Measurements from ENCODE around the gene OR51S1. TPM values are rescaled to one million over a fixed set of nuclear protein-coding genes. Genes with fewer than 3 reads are reported as not detected.

Gene OR51S1
- not detected for polyA plus RNA-seq (2012; ENCODE audit: low read depth, missing spikeins)

- no peak for TF ChIP-seq PAX5 (IDR thresholded peaks at IDR 0.05; ENCODE audit: insufficient read depth, low read length, severe bottlenecking)
- TF ChIP-seq POLR2A (IDR thresholded peaks at IDR 0.05; ENCODE audit: low read depth, low read length) = no peak
- no peak for TF ChIP-seq TAF1 (IDR thresholded peaks at IDR 0.05; ENCODE audit: low read depth, low read length)
- no peak for TF ChIP-seq SPI1 (IDR thresholded peaks at IDR 0.05; ENCODE audit: low read depth, low read length)
- TF ChIP-seq POU2F2 (IDR thresholded peaks at IDR 0.05; ENCODE audit: low read depth, low read length) = no peak
- no peak for TF ChIP-seq POLR2AphosphoS5 (IDR thresholded peaks at IDR 0.05; ENCODE audit: low read depth, low read length)
- FAIRE-seq = no peak
- DNase-seq (ENCODE audit: insufficient read length, low spot score) = no peak
Measured at GRCh38 chr11:4848908-4849532, at the start of gene OR51S1. TSS of gene OR51S1 (minus strand) at chr11:4849208. CDS start at chr11:4849208, 0 bp downstream.

GRCh38 chr11:4891996-4892640 lies 43.1 kb upstream of the OR51S1 start:
- FAIRE-seq (no peak), DNase-seq (ENCODE audit: insufficient read length, low spot score) (no peak)
- TF ChIP-seq POU2F2 (IDR thresholded peaks at IDR 0.05; ENCODE audit: low read depth, low read length) = no peak
- no peak for TF ChIP-seq PAX5 (IDR thresholded peaks at IDR 0.05; ENCODE audit: insufficient read depth, low read length, severe bottlenecking)
- TF ChIP-seq TAF1 (IDR thresholded peaks at IDR 0.05; ENCODE audit: low read depth, low read length) = no peak
- TF ChIP-seq SPI1 (IDR thresholded peaks at IDR 0.05; ENCODE audit: low read depth, low read length) = no peak
- no peak for TF ChIP-seq POLR2AphosphoS5 (IDR thresholded peaks at IDR 0.05; ENCODE audit: low read depth, low read length)
- TF ChIP-seq POLR2A (IDR thresholded peaks at IDR 0.05; ENCODE audit: low read depth, low read length) = no peak

GRCh38 chr11:4890279-4890678 lies 41.3 kb upstream of the OR51S1 start:
- FAIRE-seq (no peak), DNase-seq (ENCODE audit: insufficient read length, low spot score) (no peak)
- TF ChIP-seq POU2F2 (IDR thresholded peaks at IDR 0.05; ENCODE audit: low read depth, low read length) = no peak
- TF ChIP-seq PAX5 (IDR thresholded peaks at IDR 0.05; ENCODE audit: insufficient read depth, low read length, severe bottlenecking) = no peak
- TF ChIP-seq TAF1 (IDR thresholded peaks at IDR 0.05; ENCODE audit: low read depth, low read length) = no peak
- no peak for TF ChIP-seq SPI1 (IDR thresholded peaks at IDR 0.05; ENCODE audit: low read depth, low read length)
- no peak for TF ChIP-seq POLR2AphosphoS5 (IDR thresholded peaks at IDR 0.05; ENCODE audit: low read depth, low read length)
- no peak for TF ChIP-seq POLR2A (IDR thresholded peaks at IDR 0.05; ENCODE audit: low read depth, low read length)

- no peak for TF ChIP-seq POU2F2 (IDR thresholded peaks at IDR 0.05; ENCODE audit: low read depth, low read length)
- DNase-seq (ENCODE audit: insufficient read length, low spot score) (no peak), FAIRE-seq (no peak)
Measured at GRCh38 chr11:4887591-4887990, 38.6 kb upstream of the OR51S1 start.

GRCh38 chr11:4886186-4886585 lies 37.2 kb upstream of the OR51S1 start:
- FAIRE-seq (no peak), DNase-seq (ENCODE audit: insufficient read length, low spot score) (no peak)
- TF ChIP-seq PAX5 (IDR thresholded peaks at IDR 0.05; ENCODE audit: insufficient read depth, low read length, severe bottlenecking) = no peak
- no peak for TF ChIP-seq SPI1 (IDR thresholded peaks at IDR 0.05; ENCODE audit: low read depth, low read length)
- no peak for TF ChIP-seq POU2F2 (IDR thresholded peaks at IDR 0.05; ENCODE audit: low read depth, low read length)
- TF ChIP-seq POLR2A (IDR thresholded peaks at IDR 0.05; ENCODE audit: low read depth, low read length) = no peak
- no peak for TF ChIP-seq TAF1 (IDR thresholded peaks at IDR 0.05; ENCODE audit: low read depth, low read length)

GRCh38 chr11:4884361-4884760 lies 35.4 kb upstream of the OR51S1 start:
- FAIRE-seq (no peak), DNase-seq (ENCODE audit: insufficient read length, low spot score) (no peak)
- TF ChIP-seq TAF1 (IDR thresholded peaks at IDR 0.05; ENCODE audit: low read depth, low read length) (no peak), SPI1 (IDR thresholded peaks at IDR 0.05; ENCODE audit: low read depth, low read length) (no peak), PAX5 (IDR thresholded peaks at IDR 0.05; ENCODE audit: insufficient read depth, low read length, severe bottlenecking) (no peak), POLR2A (IDR thresholded peaks at IDR 0.05; ENCODE audit: low read depth, low read length) (no peak), POU2F2 (IDR thresholded peaks at IDR 0.05; ENCODE audit: low read depth, low read length) (no peak), POLR2AphosphoS5 (IDR thresholded peaks at IDR 0.05; ENCODE audit: low read depth, low read length) (no peak)

GRCh38 chr11:4882543-4882942 lies 33.5 kb upstream of the OR51S1 start:
- no peak for TF ChIP-seq PAX5 (IDR thresholded peaks at IDR 0.05; ENCODE audit: insufficient read depth, low read length, severe bottlenecking)
- TF ChIP-seq POU2F2 (IDR thresholded peaks at IDR 0.05; ENCODE audit: low read depth, low read length) = no peak
- no peak for TF ChIP-seq POLR2AphosphoS5 (IDR thresholded peaks at IDR 0.05; ENCODE audit: low read depth, low read length)
- TF ChIP-seq POLR2A (IDR thresholded peaks at IDR 0.05; ENCODE audit: low read depth, low read length) = no peak
- no peak for TF ChIP-seq TAF1 (IDR thresholded peaks at IDR 0.05; ENCODE audit: low read depth, low read length)
- TF ChIP-seq SPI1 (IDR thresholded peaks at IDR 0.05; ENCODE audit: low read depth, low read length) = no peak
- no peak for DNase-seq (ENCODE audit: insufficient read length, low spot score)
- FAIRE-seq = no peak

GRCh38 chr11:4881860-4882500 lies 33.0 kb upstream of the OR51S1 start, which contains the start of gene OR51T1:
TSS of gene OR51T1 (plus strand) at chr11:4881900. CDS start at chr11:4881900, 0 bp downstream.
- FAIRE-seq (no peak), DNase-seq (ENCODE audit: insufficient read length, low spot score) (no peak)
- TF ChIP-seq PAX5 (IDR thresholded peaks at IDR 0.05; ENCODE audit: insufficient read depth, low read length, severe bottlenecking) = no peak
- no peak for TF ChIP-seq TAF1 (IDR thresholded peaks at IDR 0.05; ENCODE audit: low read depth, low read length)

GRCh38 chr11:4881188-4881587 lies 32.2 kb upstream of the OR51S1 start:
- TF ChIP-seq POLR2AphosphoS5 (IDR thresholded peaks at IDR 0.05; ENCODE audit: low read depth, low read length) = no peak
- no peak for TF ChIP-seq POU2F2 (IDR thresholded peaks at IDR 0.05; ENCODE audit: low read depth, low read length)
- TF ChIP-seq TAF1 (IDR thresholded peaks at IDR 0.05; ENCODE audit: low read depth, low read length) = no peak
- no peak for TF ChIP-seq PAX5 (IDR thresholded peaks at IDR 0.05; ENCODE audit: insufficient read depth, low read length, severe bottlenecking)
- TF ChIP-seq POLR2A (IDR thresholded peaks at IDR 0.05; ENCODE audit: low read depth, low read length) = no peak
- TF ChIP-seq SPI1 (IDR thresholded peaks at IDR 0.05; ENCODE audit: low read depth, low read length) = no peak
- no peak for FAIRE-seq
- no peak for DNase-seq (ENCODE audit: insufficient read length, low spot score)

Measured in GM12891 (cell line).